Limb (tissue), 2 donors: Measurements from ENCODE around the gene CNGA3.
"Not testable (repeated sequence)": the region's sequence is repeated elsewhere in the genome, so short reads cannot be mapped to it uniquely, and the experiment has no call there.

ENCODE experiments used
- DNase-seq, 2 donors: peaks; one replicate each; pipeline ENCODE4 v3.0.0-alpha.2; 2016; ENCODE audit errors: extremely low spot score in 2 of 2

The CNGA3 gene

GRCh38 chr2:98396745-98397355 lies 50.6 kb downstream of the CNGA3 start:
- no peak for DNase-seq

- no peak for DNase-seq
Observed at GRCh38 chr2:98399140-98399539, 52.9 kb downstream of the CNGA3 start.

GRCh38 chr2:98403878-98404277 lies 57.6 kb downstream of the CNGA3 start:
- no peak for DNase-seq

GRCh38 chr2:98404556-98405250 lies 58.4 kb downstream of the CNGA3 start:
- no peak for DNase-seq

GRCh38 chr2:98405301-98405700 lies 59.0 kb downstream of the CNGA3 start:
- DNase-seq: no peak

- no peak for DNase-seq
Observed at GRCh38 chr2:98408155-98408554, 61.9 kb downstream of the CNGA3 start.

- DNase-seq: peak in 1 of 2 donors; percentile 63
Observed at GRCh38 chr2:98412751-98413458, 66.6 kb downstream of the CNGA3 start.

GRCh38 chr2:98414246-98414645 lies 68.0 kb downstream of the CNGA3 start:
- not testable (repeated sequence) for DNase-seq

- DNase-seq: not testable (repeated sequence)
Observed at GRCh38 chr2:98415719-98416248, 69.5 kb downstream of the CNGA3 start.

- DNase-seq: no peak
Observed at GRCh38 chr2:98416383-98417159, 70.3 kb downstream of the CNGA3 start.

GRCh38 chr2:98419544-98419943 lies 73.3 kb downstream of the CNGA3 start:
- DNase-seq: no peak

GRCh38 chr2:98419977-98420725 lies 73.9 kb downstream of the CNGA3 start:
- no peak for DNase-seq

GRCh38 chr2:98422449-98422848 lies 76.2 kb downstream of the CNGA3 start:
- DNase-seq: no peak

GRCh38 chr2:98426771-98427170 lies 80.5 kb downstream of the CNGA3 start:
- no peak for DNase-seq

GRCh38 chr2:98432145-98432544 lies 85.9 kb downstream of the CNGA3 start:
- DNase-seq: no peak

- DNase-seq: no peak
Observed at GRCh38 chr2:98433363-98433964, 87.2 kb downstream of the CNGA3 start.

- no peak for DNase-seq
Observed at GRCh38 chr2:98434492-98434891, 88.2 kb downstream of the CNGA3 start.

GRCh38 chr2:98435670-98436069 lies 89.4 kb downstream of the CNGA3 start:
- DNase-seq: not testable (repeated sequence)

GRCh38 chr2:98436734-98437133 lies 90.5 kb downstream of the CNGA3 start:
- DNase-seq: no peak
